HG03565 (cell line): ENCODE data around the gene SERPINA10.
"Not testable (repeated sequence)": the region's sequence is repeated elsewhere in the genome, so short reads cannot be mapped to it uniquely, and the experiment has no call there.

Experiments
- ATAC-seq: cut with Tn5 transposase; IDR thresholded peaks from one replicate; pipeline ENCODE4 v1.9.1; 2021; ENCODE audit warnings: mild to moderate bottlenecking, moderate library complexity; ENCODE audit not compliant: unreplicated experiment

SERPINA10 gene

DNA sequence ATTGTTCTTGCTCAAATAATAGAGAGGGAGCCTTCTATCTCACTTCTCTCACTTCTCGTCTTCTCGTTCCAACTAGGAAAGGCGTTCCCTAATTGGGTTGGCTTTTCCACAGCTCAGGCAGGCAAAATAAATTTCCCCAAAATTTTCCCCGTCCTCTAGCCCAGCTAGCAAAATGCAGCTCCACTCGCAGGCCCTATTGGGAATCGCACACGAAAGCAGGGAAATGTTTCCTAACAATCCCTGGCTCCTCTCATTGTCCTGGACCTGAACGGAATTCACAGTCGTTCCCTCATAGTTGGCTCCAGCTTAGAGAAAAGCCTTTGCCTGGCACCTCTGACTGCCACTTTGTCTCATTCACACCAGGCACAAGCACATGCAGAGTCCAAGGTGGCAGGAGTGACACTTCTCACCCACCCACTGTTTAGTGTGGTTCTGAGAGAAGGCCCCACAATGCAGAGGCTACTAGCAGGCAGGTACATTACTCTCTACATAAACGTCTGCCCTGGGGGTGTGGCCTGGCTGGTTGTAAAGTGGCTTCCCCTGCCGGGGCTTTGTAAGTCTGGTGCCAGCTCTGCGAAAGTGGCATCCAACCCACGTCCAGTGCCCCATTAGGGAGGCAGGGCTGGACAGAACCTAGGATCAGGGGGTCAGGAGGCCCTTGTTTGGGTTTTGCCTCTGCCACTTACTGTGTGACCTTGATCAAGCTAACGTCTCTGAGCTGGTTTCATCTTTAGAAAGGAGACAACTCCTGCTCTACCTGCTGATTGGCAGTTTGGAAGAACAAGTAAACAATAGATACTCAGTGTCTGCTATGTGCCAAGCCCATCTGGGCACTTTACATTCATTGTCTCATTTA lies 4.2 kb downstream of the SERPINA10 start:
- ATAC-seq = no peak

DNA sequence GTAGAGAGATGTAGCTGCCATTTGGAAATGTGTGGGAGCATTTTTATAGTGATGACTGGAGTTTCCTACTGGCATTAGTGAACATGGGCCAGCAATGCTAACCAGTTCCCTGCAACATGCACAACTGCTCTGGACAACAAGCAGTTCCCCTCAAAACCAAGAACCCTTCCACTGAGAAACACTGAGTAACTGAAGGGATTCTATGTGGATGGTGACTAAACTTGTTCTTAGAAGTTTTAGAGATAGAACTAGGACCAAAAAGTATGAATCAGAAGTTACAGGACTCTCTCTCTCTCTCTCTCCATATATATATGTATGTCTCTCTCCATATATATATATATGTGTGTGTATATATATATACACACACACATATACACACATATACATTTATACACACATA lies 7.9 kb downstream of the SERPINA10 start:
- ATAC-seq = no peak

DNA sequence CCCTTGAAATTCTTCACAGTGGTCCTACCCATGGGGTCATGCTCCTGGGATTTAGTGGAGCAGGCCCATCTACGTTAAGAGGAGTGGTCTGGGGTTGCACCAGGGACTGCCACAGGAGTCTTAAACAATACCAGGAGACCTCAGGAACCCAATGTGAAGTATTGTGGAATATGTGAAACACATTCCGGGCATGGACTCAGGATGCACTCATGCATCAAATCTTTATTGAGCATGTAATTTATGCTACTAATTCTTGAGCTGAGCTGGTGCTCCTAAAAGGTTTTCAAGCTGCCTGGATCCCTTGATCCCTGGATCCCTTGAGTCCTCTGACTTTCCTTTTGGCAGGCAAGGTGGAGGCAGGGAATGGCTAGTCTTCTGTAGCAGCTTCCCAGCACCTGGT lies 8.8 kb downstream of the SERPINA10 start:
- no peak for ATAC-seq

DNA sequence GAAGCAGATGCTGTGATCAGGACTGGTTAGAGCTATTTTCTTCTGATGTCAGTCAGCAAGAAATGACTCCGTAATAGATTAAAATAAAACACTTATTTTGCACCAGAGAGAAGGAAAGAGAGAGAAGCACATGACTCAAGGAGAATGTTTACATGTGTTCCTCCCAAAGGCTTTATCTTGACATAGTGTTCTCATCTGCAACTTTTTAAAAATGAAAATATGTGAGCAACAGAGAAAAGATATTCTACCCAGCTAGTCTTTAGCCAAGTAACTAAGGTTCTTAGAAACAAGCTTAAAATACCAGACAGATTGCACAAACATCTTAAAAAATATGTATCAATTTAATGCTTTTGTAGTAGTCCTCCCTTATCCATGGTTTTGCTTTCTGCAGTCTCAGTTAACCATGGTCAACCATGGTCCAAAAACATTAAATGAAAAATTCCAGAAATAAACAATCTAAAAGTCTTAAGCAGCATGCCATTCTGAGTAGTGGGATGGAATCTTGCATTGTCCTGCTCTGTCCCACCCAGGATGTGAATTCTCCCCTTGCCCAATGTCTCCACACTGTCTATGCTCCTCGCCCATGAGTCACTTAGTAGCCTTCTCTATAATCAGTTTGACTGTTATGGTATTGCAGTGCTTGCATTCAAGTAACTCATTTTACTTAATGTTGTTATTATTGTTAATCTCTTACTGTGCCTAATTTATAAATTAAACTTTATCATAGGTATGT lies 9.9 kb downstream of the SERPINA10 start:
- ATAC-seq = no peak

DNA sequence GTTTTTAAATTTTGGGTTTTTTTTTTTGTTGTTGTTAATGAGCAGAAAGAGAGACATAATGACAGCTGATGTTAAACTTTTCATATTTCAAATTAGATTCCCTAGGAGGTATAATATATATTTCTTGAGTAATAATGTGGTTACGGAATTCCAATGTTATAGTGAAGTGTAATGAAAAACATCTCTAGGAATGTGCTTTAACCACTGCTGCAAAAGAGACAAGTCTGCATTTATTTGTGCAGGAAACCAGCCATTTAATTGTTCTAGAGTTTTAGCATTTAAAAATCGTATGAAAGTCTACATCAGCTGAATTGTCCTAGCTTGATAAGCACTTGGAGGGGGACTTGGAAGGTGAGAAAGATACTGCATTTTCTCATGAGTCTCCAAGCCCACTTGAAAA lies 14.3 kb downstream of the SERPINA10 start:
- no peak for ATAC-seq

DNA sequence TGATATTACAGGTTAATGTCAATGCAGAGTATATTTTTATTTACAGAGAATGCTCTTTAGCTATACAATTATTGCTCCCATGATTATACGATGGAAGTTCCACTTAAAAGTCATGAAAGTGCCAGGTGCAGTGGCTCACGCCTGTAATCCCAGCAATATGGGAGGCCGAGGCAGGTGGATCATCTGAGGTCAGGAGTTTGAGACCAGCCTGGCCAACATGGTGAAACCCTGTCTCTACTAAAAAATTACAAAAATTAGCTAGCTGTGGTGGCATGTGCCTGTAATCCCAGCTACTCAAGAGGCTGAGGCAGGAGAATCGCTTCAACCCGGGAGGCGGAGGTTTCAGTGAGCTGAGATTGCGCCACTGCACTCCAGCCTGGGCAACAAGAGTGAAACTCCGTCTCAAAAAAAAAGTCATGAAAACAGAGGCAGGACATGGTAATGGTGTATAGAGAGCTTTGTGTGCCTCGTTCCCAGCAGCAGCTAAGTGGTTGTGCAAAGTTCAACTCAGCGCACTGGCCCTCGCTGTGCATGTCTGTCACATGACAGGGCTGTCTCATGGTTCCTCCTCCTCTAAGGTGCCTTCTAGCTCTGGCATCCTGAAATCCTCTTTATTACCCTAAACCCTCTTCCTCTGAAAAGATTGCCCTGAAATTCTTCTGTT lies 16.0 kb downstream of the SERPINA10 start:
- ATAC-seq = not testable (repeated sequence)

DNA sequence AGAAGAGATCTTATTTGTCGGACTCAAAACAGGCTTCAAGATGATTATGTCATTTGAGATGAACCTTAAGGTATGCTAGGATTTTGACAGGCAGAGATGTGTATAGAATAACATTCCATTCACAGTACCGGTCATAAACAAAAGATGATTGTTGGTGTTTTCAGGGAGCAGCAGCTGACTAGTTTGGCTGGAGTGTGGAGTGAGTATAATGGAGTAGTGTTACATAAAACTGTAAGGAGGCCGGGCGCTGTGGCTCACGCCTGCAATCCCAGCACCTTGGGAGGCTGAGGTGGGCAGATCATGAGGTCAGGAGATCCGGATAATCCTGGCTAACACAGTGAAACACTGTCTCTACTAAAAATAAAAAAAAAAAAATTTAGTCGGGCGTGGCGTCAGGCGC lies 23.9 kb downstream of the SERPINA10 start:
- ATAC-seq = no peak

DNA sequence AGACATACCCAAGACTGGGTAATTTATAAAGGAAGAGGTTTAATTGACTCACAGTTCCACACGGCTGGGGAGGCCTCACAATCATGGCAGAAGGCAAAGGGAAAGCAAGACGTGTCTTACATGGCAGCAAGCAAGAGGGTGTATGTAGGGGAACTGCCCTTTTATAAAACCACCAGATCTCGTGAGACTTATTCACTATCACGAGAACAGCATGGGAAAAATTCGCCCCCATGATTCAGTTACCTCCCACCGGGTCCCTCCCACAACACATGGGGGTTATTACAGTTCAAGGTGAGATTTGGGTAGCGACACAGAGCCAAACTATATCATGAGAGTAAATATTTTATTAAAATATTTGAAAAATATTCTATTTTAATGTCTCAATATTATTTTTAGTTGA lies 24.5 kb downstream of the SERPINA10 start:
- ATAC-seq = not testable (repeated sequence)

DNA sequence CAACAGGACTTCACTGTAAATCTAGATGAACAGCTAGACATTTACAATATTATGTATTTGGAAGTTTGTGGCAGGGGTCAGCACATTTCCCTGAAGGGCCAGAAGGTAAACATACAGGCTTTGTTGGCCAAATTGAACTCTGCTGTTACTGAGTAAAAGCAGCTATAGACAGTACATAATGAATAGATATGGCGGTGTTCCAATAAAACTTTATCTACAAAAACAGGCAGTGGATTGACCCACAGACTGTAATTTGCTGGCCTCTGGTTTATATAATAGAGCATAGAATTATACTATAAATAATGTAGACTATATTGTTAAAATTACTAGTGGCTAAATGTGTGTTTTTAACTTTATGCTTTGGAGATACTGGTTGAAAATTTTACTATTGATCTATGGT lies 25.7 kb downstream of the SERPINA10 start:
- ATAC-seq = no peak

DNA sequence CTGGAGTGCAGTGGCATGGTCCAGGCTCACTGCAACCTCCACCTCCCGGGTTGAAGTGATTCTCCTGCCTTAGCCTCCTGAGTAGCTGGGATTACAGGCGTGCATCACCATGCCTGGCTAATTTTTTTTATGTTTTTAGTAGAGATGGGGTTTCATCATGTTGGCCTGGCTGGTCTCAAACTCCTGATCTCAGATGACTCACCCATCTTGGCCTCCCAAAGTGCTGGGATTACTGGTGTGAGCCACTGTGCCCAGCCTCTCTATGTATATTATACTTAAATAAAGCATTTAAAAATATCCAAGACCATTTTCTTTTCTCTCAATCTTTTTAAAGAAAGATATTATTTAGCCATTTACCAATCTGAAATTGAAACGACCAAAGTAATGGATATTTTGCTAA lies 28.9 kb downstream of the SERPINA10 start:
- not testable (repeated sequence) for ATAC-seq

DNA sequence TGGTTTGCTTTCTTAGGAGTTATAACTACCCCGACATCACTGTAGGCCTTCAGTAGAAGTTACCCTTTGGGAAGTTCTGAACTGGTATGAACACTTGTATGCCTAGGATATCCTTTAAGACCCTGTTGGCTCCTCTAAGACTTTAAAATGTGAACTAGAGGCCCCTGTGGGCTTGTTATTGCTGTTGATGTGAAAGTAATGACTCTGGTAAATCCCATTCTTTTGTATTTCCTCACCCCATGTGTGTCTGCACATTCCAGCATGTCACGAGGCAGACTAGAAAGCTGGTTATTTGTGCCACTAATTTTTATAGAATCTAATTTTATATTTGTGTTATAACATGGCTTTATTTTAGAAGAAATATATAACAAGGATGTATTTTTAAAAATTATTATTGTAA lies 48.9 kb downstream of the SERPINA10 start:
- no peak for ATAC-seq

DNA sequence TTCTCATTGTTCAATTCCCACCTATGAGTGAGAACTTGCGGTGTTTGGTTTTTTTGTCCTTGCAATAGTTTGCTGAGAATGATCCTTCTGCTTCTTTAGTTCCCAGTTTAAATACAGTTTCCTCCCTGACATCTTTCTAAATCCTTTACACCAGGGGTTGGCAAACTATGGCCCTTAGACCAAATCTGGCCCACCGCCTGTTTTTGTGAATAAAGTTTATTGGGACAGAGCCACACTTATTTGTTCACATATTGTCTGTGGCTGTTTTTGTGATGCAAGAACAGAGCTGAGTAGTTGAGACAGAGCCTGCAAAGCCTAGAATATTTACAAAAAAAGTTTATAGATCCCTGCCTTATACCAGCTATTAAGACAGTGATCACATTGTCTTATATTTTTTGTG lies 53.7 kb downstream of the SERPINA10 start:
- no peak for ATAC-seq

DNA sequence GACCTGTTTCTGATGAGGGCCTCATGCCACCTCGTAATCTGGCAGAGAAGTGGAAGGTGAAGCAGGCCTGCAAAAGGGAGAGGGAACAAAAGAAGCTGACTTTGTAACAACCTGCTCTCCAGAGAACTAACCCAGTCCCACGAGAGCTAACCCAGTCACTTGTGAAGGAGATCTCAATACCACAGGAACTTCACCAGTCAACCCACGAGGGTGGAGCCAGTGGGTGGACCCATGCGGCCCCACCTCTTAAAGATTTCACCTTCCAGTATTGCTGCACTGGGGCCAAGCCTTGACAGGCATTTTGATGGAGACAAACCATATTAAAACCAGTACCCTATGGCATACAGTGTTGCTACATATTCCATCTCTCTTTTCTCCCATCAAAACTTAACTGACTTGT lies 55.1 kb downstream of the SERPINA10 start:
- no peak for ATAC-seq

DNA sequence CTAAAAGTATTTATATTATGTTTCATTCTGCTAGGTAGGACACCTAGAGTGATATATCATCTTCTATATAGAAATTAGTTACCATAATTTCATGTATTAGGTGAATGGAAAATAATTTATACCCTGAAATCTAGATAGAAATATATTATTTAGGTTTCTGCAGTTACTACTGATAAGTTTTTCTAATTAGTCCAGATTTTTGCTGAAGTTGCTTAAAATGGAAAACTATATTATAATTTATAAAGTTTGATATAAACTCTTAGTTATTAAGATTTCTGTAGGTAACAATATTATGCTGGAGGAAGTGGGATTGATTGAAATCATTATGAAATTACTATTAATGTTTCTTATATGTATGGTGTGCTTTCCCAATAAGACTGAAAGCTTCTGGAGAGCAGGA lies 56.0 kb downstream of the SERPINA10 start:
- no peak for ATAC-seq
